Cardiac septum (tissue), 1 donor: ENCODE data around the gene GNL1. TPM values are rescaled to one million over a fixed set of nuclear protein-coding genes. Genes with fewer than 3 reads are reported as not detected.
"Not testable (repeated sequence)": the region's sequence is repeated elsewhere in the genome, so short reads cannot be mapped to it uniquely, and the experiment has no call there.

Experiments used
- DNase-seq: peaks from one replicate; pipeline ENCODE4 v3.0.0-alpha.2; 2020; ENCODE audit warnings: low spot score
- intact Hi-C: fragments of 100-400 bp; cut with DNase I; formaldehyde crosslinking; loops from one replicate; pipeline ENCODE4 v1.14.0; 2022
- microRNA-seq: library from miRNA; unstranded; fragments of <30 nt; microRNA quantifications from one replicate; pipeline ENCODE4 v1.2.0, GENCODE V29; 2020
- total RNA-seq: library from RNA; stranded (reverse); fragmentation: NEBNext Ultra II Directional; extraction: Animal tissue kit (Norgen Biotek cat#: 25700); gene quantifications from one replicate; pipeline ENCODE4 v1.2.1, GENCODE V29; 2021
- donor health status: DM: no; HTN: no; CAD: no.

Gene GNL1
- total RNA-seq, 1 donor from 2014 or later, result 19.6 TPM

- no peak for DNase-seq
- intact Hi-C loops, result no loop called here
Measured at GRCh38 chr6:30510419-30511168, 45.7 kb downstream of the GNL1 start.

- DNase-seq, result no peak
- intact Hi-C loops, result no loop called here
Measured at GRCh38 chr6:30508890-30509736, 47.2 kb downstream of the GNL1 start.

GRCh38 chr6:30507849-30508827 is 48.2 kb downstream of the GNL1 start:
- intact Hi-C loops, result no loop called here
- no peak for DNase-seq

- no peak for DNase-seq
- intact Hi-C loops, result no loop called here
Measured at GRCh38 chr6:30500421-30501355, 55.6 kb downstream of the GNL1 start.

GRCh38 chr6:30498705-30499104 is 57.6 kb downstream of the GNL1 start:
- DNase-seq, intact Hi-C loops: not testable (repeated sequence)

- DNase-seq, result no peak
- intact Hi-C loops, result no loop called here
Measured at GRCh38 chr6:30497714-30498113, 58.6 kb downstream of the GNL1 start.

GRCh38 chr6:30497261-30497599 is 59.1 kb downstream of the GNL1 start:
- intact Hi-C loops, DNase-seq: not testable (repeated sequence)

- intact Hi-C loops, result no loop called here
- no peak for DNase-seq
Measured at GRCh38 chr6:30495993-30496392, 60.3 kb downstream of the GNL1 start.

GRCh38 chr6:30495060-30495459 is 61.2 kb downstream of the GNL1 start:
- DNase-seq, intact Hi-C loops: not testable (repeated sequence)

GRCh38 chr6:30494291-30494861 is 61.9 kb downstream of the GNL1 start:
- DNase-seq, result no peak
- intact Hi-C loops, result no loop called here

- no peak for DNase-seq
- intact Hi-C loops, result no loop called here
Measured at GRCh38 chr6:30493643-30494250, 62.5 kb downstream of the GNL1 start.

GRCh38 chr6:30491991-30492952 is 64.0 kb downstream of the GNL1 start:
- intact Hi-C loops, result no loop called here
- DNase-seq, result no peak

Small RNA genes lying within 50 kb of the gene (microRNA-seq; reads per million reads assigned to microRNA genes)
- gene MIR877, result 14.2 reads per million, percentile 28 among the genes with 10 or more reads in this experiment

Other genes with a start within 250 kb of the GNL1 start
- gene TRIM39, start 229.6 kb downstream of the GNL1 start, total RNA-seq, result 10.3 TPM
- gene RPP21, start 211.3 kb downstream of the GNL1 start, total RNA-seq, result 22.1 TPM
- 126 TPM for gene HLA-E, start 67.0 kb downstream of the GNL1 start, total RNA-seq
- gene PRR3, start 806 bp upstream of the GNL1 start, total RNA-seq, result 3.2 TPM
- gene ABCF1, start 15.0 kb upstream of the GNL1 start, total RNA-seq, result 44.2 TPM
- 30.0 TPM for gene PPP1R10, start 60.8 kb upstream of the GNL1 start, total RNA-seq
- 96.1 TPM for gene MRPS18B, start 61.4 kb upstream of the GNL1 start, total RNA-seq
- gene ATAT1, start 70.4 kb upstream of the GNL1 start, total RNA-seq, result 4.3 TPM
- gene C6orf136, start 90.6 kb upstream of the GNL1 start, total RNA-seq, result 49.1 TPM
- 21.6 TPM for gene DHX16, start 116.5 kb upstream of the GNL1 start, total RNA-seq
- gene PPP1R18, start 130.2 kb upstream of the GNL1 start, total RNA-seq, result 37.7 TPM
- gene NRM, start 134.5 kb upstream of the GNL1 start, total RNA-seq, result 4.3 TPM
- gene MDC1, start 160.8 kb upstream of the GNL1 start, total RNA-seq, result 23.1 TPM
- 215 TPM for gene TUBB, start 163.9 kb upstream of the GNL1 start, total RNA-seq
- 251 TPM for gene FLOT1, start 186.2 kb upstream of the GNL1 start, total RNA-seq
- gene IER3, start 188.1 kb upstream of the GNL1 start, total RNA-seq, result 285 TPM